H1 (cell line): Measurements from ENCODE around the gene TMEM145. TPM values are rescaled to one million over a fixed set of nuclear protein-coding genes. Genes with fewer than 3 reads are reported as not detected.

Experiments used
- ASH2L ChIP-seq: fragments of 200-600, 300-600 bp; sonication (generic); IDR thresholded peaks from one replicate; pipeline ENCODE4 v1.7.1; 2017; ENCODE audit warnings: low read length
- BRCA1 ChIP-seq: IDR thresholded peaks from 2 replicates; pipeline ENCODE4 v1.6.1; 2012; ENCODE audit warnings: low read depth, low read length, improper control_type of control experiment
- FOSL1 ChIP-seq: IDR thresholded peaks from 2 replicates; pipeline ENCODE4 v1.6.1; 2011; ENCODE audit warnings: mild to moderate bottlenecking, low read depth, low read length, moderate library complexity; ENCODE audit not compliant: insufficient read depth
- KDM5A ChIP-seq: fragments of 200-600 bp; IDR thresholded peaks from 2 replicates; pipeline ENCODE4 v1.7.1; 2012; ENCODE audit warnings: mild to moderate bottlenecking, low read length, inconsistent platforms, mixed read lengths
- NANOG ChIP-seq: IDR thresholded peaks from 2 replicates; pipeline ENCODE4 v1.6.1; 2011; ENCODE audit warnings: low read length, low read depth, mild to moderate bottlenecking, inconsistent platforms; ENCODE audit not compliant: insufficient read depth, poor library complexity, severe bottlenecking
- NRF1 ChIP-seq: IDR thresholded peaks from 2 replicates; pipeline ENCODE4 v1.6.1; 2011; ENCODE audit warnings: mild to moderate bottlenecking, low read depth, low read length, improper control_type of control experiment
- POLR2AphosphoS5 ChIP-seq: IDR thresholded peaks from 2 replicates; pipeline ENCODE4 v1.6.1; 2011; ENCODE audit warnings: low read depth, low read length
- RNF2 ChIP-seq: fragments of 200-900, 300-1000 bp; sonication (generic); IDR thresholded peaks from 2 replicates; pipeline ENCODE4 v1.7.1; 2016; ENCODE audit warnings: borderline replicate concordance, low read depth, mild to moderate bottlenecking, antibody characterized with exemption, low read length; ENCODE audit not compliant: poor library complexity, severe bottlenecking; ENCODE audit errors: missing control alignments
- SIN3A ChIP-seq, 2 experiments: IDR thresholded peaks in 1 of 2; conservative IDR thresholded peaks in 1 of 2; 2 replicates each; pipeline ENCODE4 v1.6.1; 2011 to 2012; ENCODE audit warnings: low read length in 2 of 2, improper control_type of control experiment in 1 of 2, low read depth in 1 of 2, mild to moderate bottlenecking in 1 of 2
- SIRT6 ChIP-seq: IDR thresholded peaks from one replicate; pipeline ENCODE4 v1.7.1; 2012; ENCODE audit warnings: low read length, inconsistent platforms
- SP2 ChIP-seq: IDR thresholded peaks from 2 replicates; pipeline ENCODE4 v1.6.1; 2012; ENCODE audit warnings: mild to moderate bottlenecking, low read length, inconsistent platforms
- SRF ChIP-seq: IDR thresholded peaks from 2 replicates; pipeline ENCODE4 v1.6.1; 2011; ENCODE audit warnings: mild to moderate bottlenecking, low read depth, low read length, moderate library complexity
- SUZ12 ChIP-seq: fragments of 200-600 bp; sonication (generic); IDR thresholded peaks from 2 replicates; pipeline ENCODE4 v1.6.1; 2012; ENCODE audit warnings: mild to moderate bottlenecking, inconsistent platforms, low read length, moderate library complexity, mixed read lengths
- polyA plus RNA-seq, 7 experiments: library from polyadenylated mRNA; depleted of rRNA in 3 of 7; stranded (reverse) in 5 of 7; unstranded in 2 of 7; fragments of >200 nt in 5 of 7; fragments of 200-250 nt in 2 of 7; gene quantifications; 1 replicate in 5 of 7; 2 replicates in 1 of 7; 4 replicates in 1 of 7; pipeline versions ENCODE4 v1.2.1 to v1.2.3, GENCODE V29; 2011 to 2013; ENCODE audit warnings: missing spikeins in 2 of 7, mixed read lengths in 2 of 7
- total RNA-seq: library from RNA; stranded (reverse); fragmentation: NEBNext Ultra II Directional; extraction: Animal tissue kit (Norgen Biotek cat#: 25700); gene quantifications from 2 replicates; pipeline ENCODE4 v1.2.1, GENCODE V29; 2021
- TF ChIP-seq, protein P1 (sequence below): IDR thresholded peaks from 2 replicates; pipeline ENCODE4 v1.6.1; 2012; ENCODE audit warnings: inconsistent platforms

The TMEM145 gene
- total and polyA plus RNA-seq, 2 of the 8 experiments (the other 6 are each of a cell fraction or from before 2014, with no cell fraction given): 2.3 to 4.7 TPM

DNA sequence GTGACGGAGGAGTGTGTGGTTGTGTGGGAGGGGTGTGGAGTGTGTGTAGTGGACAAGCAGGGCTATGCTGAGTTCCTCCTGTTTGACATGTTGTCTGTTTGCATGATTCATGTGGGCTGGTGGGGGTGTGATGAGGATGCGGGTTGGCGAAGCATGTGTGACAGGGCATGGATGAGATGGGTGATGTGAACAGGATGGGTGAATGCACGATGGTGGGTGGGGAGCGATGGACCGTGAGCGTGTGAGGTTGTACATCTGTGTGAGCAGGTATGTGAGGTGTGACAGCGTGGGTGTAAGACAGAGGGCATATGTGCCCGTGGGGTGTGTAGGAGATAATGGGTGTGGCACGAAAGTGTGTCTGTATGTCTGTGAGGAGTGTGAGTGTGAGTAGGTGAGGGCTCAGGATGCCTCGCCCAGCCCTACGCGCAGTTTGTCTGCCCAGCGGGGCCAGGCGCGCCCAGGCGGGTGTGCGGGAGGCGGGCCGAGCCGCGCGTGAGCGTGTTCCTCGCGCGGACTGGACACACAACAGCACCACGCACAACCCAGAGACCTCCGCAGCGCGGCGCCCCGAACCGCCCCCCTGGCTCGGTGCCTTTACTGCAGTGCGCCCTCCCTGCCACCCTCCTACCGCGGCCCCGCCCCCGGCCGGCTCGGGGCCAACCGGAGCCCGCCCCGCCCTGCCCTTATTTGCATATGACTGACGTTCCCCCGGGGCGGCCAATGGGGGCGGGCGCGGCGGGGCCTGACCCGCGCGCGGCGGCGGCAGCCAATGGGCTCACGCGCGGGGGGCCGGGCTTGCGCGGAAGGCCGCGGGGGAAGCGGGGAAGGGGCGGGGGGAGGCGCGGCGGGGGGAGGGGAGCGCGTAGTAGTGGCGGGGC lies 29.7 kb upstream of the TMEM145 start (continued):
- no peak for TF ChIP-seq KDM5A
- no peak for TF ChIP-seq SRF
- TF ChIP-seq SUZ12: no peak
- TF ChIP-seq, protein P1, sequence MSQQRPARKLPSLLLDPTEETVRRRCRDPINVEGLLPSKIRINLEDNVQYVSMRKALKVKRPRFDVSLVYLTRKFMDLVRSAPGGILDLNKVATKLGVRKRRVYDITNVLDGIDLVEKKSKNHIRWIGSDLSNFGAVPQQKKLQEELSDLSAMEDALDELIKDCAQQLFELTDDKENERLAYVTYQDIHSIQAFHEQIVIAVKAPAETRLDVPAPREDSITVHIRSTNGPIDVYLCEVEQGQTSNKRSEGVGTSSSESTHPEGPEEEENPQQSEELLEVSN: no peak
- no peak for TF ChIP-seq NRF1
- TF ChIP-seq POLR2AphosphoS5: no peak
- TF ChIP-seq SIN3A (conservative IDR thresholded peaks at IDR 0.05 in 1 of 2, IDR thresholded peaks at IDR 0.05 in 1 of 2; ENCODE audit: low read depth in 1 of 2, low read length in 2 of 2): no peak
- TF ChIP-seq ASH2L: peak; percentile 32
- no peak for TF ChIP-seq SP2
- TF ChIP-seq FOSL1: no peak
- TF ChIP-seq NANOG: no peak
- TF ChIP-seq BRCA1: no peak
- TF ChIP-seq SIRT6: no peak
- TF ChIP-seq RNF2: no peak
